ENCODE results near the gene SORCS2.

DNA sequence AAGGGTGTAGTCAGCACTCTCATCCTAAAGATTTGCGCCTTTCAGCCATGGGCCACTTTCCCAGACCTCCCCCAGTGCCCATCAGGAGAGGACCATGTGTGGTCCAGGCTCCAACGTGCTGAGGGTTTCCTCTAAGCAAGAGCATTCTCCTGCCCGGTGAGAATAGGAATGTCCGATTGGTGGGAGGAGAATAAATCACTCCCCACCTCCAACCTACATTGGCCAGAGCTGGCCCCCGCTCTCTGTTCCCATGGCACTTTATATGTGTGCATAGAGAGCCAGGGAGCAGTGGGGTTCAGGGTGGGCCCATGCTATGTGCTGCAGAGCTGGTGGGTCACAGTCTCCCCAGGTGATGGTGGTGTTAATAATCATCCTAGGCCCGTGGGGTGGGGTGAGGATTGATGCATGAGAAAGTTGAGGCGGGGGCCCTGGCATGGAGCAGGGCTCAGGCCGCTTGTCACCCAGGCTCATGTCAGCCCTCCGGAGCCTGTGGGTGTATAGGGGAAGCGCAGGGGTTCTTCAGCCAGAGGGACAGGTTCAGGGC, 6.8 kb upstream of the SORCS2 start:
- TF ChIP-seq EZH2 (IDR thresholded peaks at IDR 0.05; ENCODE audit: insufficient read depth, low read length): no peak
- TF ChIP-seq, protein P1, sequence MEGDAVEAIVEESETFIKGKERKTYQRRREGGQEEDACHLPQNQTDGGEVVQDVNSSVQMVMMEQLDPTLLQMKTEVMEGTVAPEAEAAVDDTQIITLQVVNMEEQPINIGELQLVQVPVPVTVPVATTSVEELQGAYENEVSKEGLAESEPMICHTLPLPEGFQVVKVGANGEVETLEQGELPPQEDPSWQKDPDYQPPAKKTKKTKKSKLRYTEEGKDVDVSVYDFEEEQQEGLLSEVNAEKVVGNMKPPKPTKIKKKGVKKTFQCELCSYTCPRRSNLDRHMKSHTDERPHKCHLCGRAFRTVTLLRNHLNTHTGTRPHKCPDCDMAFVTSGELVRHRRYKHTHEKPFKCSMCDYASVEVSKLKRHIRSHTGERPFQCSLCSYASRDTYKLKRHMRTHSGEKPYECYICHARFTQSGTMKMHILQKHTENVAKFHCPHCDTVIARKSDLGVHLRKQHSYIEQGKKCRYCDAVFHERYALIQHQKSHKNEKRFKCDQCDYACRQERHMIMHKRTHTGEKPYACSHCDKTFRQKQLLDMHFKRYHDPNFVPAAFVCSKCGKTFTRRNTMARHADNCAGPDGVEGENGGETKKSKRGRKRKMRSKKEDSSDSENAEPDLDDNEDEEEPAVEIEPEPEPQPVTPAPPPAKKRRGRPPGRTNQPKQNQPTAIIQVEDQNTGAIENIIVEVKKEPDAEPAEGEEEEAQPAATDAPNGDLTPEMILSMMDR (IDR thresholded peaks at IDR 0.05; ENCODE audit: insufficient read depth, low read depth, low read length): no peak

Measured in astrocyte (in vitro differentiated cells and primary cell).